Measurements from ENCODE around the gene RSF1.

The RSF1 gene

DNA sequence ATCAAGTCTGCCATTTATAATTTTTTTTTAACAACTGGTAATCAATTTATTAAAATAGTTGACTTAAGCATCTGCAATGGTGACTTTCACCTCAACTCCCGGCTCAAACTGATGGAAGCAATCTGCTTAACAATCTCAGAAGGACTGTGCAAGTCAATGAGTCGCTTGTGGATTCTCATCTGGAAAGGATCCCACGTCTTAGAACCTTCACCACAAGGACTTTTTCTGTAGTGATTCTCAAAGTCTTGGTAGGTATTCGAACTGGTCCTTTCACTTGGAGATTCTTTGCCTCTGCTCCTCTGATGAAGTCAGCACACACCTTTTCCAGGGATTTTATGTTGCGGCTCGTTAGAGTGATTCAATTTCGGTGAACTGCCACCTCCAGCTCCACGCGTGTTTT, 7.3 kb downstream of the RSF1 start:
- no peak for DNase-seq (ENCODE audit: low read depth in 2 of 2)

DNA sequence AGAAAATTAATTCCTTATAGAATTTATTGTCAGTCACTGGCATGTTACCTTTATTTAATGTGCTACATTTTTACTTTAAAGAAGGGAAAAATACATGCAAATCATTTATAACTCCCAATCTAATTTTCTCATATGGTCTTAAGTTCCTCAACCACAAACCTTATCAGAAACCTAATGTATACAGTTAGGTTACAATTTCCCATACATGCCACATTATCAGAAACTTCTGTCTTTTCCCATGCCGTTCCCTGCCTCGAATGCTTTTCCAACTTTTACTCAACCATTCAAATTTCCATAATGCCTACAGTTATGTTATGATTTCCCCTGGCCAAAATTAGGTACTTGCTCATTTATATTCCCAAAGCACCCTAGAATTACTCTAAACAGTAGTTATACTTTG, 13.5 kb downstream of the RSF1 start:
- no peak for DNase-seq (ENCODE audit: low read depth in 2 of 2)

DNA sequence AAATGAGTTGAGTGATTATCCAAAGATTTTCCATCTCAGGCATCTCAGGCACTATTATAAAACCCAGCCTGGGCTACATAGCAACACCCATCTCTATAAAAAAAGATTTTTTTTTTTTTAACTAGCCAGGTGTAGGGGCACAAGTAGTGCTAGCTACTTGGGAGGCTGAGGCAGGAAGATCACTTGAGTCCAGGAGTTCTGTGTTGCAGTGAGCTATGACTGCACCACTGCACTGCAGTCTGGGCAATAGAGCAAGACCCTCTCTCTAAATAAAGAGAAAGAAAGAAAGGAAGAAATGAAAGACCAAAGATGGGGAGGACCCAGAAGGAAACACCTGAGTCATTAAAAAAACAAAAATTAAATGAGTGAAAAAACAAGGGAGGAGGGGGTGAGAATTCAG, 14.1 kb downstream of the RSF1 start:
- no peak for DNase-seq (ENCODE audit: low read depth in 2 of 2)

- no peak for DNase-seq (ENCODE audit: low read depth in 2 of 2)
These were observed 19.0 kb downstream of the RSF1 start for GRCh38 chr11:77801477-77801876.

DNA sequence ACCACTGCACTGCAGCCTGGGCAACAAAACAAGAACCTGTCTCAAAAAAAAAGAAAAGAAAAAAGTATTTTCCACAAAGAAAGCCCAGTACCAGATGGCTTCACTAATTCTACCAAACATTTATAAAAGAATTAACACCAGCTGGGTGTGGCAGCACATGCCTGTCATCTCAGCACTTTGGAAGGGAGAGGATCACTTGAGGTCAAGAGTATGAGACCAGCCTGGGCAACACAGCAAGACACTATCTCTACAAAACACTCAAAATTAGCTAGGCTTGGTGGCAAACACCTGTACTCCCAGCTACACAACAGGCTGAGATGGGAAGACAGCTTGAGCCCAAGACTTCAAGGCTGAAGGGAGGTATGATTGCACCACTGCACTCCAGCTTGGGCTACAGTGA, 20.1 kb downstream of the RSF1 start:
- DNase-seq (ENCODE audit: low read depth in 2 of 2), result no peak

GRCh38 chr11:77799338-77799737, 21.2 kb downstream of the RSF1 start:
- DNase-seq (ENCODE audit: low read depth in 2 of 2), result no peak

- no peak for DNase-seq (ENCODE audit: low read depth in 2 of 2)
These were observed 26.6 kb downstream of the RSF1 start for GRCh38 chr11:77793972-77794371.

DNA sequence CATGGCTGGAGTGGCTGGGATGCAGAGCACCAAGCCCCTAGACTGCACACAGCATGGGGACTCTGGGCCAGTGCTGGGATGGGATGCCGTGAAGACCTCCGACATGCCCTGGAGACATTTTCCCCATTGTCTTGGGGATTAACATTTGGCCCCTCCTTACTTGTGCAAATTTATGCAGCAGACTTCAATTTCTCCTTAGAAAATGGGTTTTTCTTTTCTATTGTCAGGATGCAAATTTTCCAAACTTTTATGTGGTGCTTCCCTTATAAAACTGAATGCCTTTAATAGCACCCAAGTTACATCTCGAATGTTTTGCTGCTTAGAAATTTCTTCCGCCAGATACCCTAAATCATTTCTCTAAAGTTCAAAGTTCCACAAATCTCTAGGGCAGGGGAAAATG, 29.2 kb downstream of the RSF1 start:
- no peak for DNase-seq (ENCODE audit: low read depth in 2 of 2)

- no peak for DNase-seq (ENCODE audit: low read depth in 2 of 2)
These were observed 30.6 kb downstream of the RSF1 start for GRCh38 chr11:77789731-77790476.

- no peak for DNase-seq (ENCODE audit: low read depth in 2 of 2)
These were observed 31.3 kb downstream of the RSF1 start for GRCh38 chr11:77789061-77789730.

GRCh38 chr11:77784572-77784971, 36.0 kb downstream of the RSF1 start:
- DNase-seq (ENCODE audit: low read depth in 2 of 2), result no peak

DNA sequence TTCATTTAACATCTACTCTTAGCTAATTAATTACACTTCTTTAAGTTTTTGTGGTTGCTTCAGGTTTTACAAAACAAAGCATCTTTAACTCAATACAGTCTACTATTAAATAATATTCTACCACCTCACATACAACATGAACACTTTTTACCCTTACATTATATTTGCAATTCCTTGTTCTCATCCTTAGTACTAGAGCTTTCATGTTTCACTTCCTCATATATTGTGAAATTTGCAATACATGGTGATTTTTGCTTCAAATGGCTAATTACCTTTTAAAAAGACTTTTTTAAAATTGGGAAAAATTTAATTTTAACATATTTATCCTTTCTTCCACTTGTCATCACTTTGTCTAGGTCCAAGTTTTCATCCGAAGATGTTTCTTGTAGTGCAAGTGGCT, 37.5 kb downstream of the RSF1 start:
- no peak for DNase-seq (ENCODE audit: low read depth in 2 of 2)

DNA sequence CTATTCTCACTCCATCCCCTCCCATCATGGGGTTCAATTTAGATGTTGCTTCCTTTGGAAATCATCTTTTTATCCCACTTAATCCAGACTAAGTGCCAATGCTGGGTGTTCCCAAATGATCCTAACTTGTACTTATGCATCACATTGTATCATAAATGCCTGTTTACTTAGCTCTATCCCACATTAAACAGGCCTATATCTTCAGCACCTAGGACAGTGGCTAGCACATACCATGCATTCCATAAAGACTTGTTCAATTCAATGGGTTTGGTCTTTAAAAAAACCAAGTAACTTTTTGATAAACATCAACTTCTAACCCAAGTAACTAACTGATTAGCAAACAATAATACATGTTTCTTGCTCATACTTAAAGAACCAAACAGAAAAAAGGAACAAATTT, 40.6 kb downstream of the RSF1 start:
- no peak for DNase-seq (ENCODE audit: low read depth in 2 of 2)

- DNase-seq (ENCODE audit: low read depth in 2 of 2), result no peak
These were observed 42.0 kb downstream of the RSF1 start for GRCh38 chr11:77778549-77778948.

DNA sequence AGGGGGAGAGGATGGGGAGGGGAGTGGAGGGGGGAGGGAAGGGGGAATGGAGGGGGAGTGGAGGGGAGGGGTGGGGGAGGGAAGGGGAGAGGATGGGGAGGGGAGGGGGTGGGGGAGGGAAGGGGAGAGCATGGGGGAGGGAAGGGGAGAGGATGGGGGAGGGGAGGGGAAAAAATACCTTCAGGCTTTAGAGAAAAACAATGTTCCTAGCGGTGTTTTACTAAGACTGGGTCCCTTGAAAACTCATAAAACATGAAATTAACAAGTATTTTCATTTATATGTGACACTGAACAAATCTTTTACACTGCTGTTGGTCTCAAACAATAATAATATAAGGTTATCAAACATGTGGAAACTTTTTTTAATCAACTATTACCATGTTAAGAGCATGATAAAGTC, 42.4 kb downstream of the RSF1 start:
- DNase-seq (ENCODE audit: low read depth in 2 of 2), result no peak

GRCh38 chr11:77776455-77776854, 44.1 kb downstream of the RSF1 start:
- no peak for DNase-seq (ENCODE audit: low read depth in 2 of 2)

DNA sequence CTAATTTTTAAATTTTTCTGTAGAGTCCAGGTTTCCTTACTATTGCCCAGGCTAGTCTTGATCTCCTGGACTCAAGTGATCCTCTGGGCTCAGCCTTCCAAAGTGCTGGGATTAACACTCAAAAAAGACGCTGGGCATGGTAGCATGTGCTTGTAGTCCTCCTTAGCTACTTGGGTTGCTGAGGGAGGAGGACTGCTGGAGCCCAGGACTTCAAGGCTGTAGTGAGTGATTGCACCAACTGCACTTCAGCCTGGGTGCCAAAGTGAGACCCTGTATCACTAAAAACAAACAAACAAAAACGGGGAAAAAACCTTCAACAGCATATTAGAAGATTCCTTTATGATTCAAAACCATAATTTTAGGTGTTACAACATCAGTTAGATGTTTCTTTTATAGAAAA, 44.6 kb downstream of the RSF1 start:
- DNase-seq (ENCODE audit: low read depth in 2 of 2), result no peak

GRCh38 chr11:77771135-77771534, 49.4 kb downstream of the RSF1 start:
- DNase-seq (ENCODE audit: low read depth in 2 of 2), result no peak

DNA sequence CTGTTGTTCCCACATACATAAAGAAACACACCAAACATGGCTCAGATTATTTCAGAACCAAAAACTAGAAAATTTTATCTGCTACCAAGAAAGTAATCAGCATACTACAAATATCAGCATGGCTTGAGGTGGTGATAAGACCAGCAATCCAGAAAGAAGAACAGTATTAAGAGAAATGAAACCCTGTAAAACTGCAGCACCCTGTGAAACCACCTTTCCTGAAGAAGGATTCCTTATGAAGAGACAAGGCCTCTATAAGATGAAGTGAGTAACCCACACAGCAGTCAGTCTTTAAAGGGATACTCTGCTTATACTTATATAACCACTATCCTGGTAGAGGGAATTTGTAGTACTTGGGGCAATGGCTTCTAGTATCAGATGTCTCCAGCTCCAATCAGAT, 49.9 kb downstream of the RSF1 start:
- no peak for DNase-seq (ENCODE audit: low read depth in 2 of 2)

DNA sequence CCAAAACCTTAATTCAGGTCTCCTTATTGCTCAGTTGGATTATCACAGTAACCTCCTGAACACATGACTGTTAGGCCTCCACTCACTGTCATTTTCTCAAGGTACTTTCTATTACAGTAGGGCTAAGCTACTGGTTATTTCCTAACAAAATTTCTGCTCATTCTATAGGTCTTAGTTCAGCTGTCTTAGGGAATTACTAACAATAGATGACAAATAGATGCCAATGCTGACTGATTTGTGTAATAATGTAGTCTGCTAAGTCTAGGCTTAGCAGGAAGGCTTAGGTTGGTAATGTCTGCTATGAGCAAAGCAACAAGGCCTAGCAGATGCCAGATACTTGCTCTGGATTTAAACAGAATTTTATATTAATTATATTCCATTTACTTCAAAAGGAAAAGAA, 58.1 kb downstream of the RSF1 start:
- no peak for DNase-seq (ENCODE audit: low read depth in 2 of 2)

- no peak for DNase-seq (ENCODE audit: low read depth in 2 of 2)
These were observed 59.0 kb downstream of the RSF1 start for GRCh38 chr11:77761491-77761890.

DNA sequence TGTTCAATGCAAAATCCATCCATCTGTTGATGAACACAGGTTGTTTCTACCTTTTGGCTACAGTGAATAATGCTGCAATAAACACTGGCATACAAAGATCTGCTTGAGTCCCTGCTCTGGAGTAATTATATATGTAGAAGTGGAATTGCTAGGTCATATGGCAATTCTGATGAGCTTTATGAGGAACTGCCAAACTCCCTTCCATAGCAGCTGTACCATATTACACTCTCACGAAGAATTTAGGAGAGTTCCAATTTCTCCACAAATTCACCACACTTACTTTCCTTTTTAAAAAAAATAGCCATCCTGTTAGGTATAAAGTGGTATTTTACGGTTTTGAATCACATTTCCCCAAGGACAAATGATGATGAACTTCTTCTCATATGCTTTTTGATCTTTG, 62.2 kb downstream of the RSF1 start:
- DNase-seq (ENCODE audit: low read depth in 2 of 2), result no peak

- DNase-seq (ENCODE audit: low read depth in 2 of 2), result no peak
These were observed 67.3 kb downstream of the RSF1 start for GRCh38 chr11:77753230-77753629.

- DNase-seq (ENCODE audit: low read depth in 2 of 2), result no peak
These were observed 68.0 kb downstream of the RSF1 start for GRCh38 chr11:77752516-77752915.

Data from stimulated activated CD8-positive, alpha-beta memory T cell treated with anti-CD3 and anti-CD28 coated beads, Interleukin-7, amount 100 ng/mL, for 4 hours (primary cell).